B cell (primary cell): Measurements from ENCODE around the gene RPS6KA1. TPM values are rescaled to one million over a fixed set of nuclear protein-coding genes. Genes with fewer than 3 reads are reported as not detected.

ENCODE experiments used
- ATAC-seq: fragments of 200-7000 bp; cut with Tn5 transposase; one replicate; pipeline ENCODE4 v1.10.0; 2021; ENCODE audit warnings: low read depth, mild to moderate bottlenecking, moderate number of reproducible peaks, moderate library complexity
- CTCF ChIA-PET: fragments of 350-600 bp; sonication (Branson Sonifier 250); formaldehyde crosslinking; loops from one replicate; lab custom pipeline; 2021; ENCODE audit warnings: antibody characterized with exemption, inconsistent platforms; lab: Charles Lee
- POLR2A ChIA-PET: fragments of 350-600 bp; sonication (Branson Sonifier 250); formaldehyde crosslinking; loops from one replicate; lab custom pipeline; 2021; ENCODE audit warnings: antibody characterized with exemption; lab: Charles Lee
- DNase-seq: peaks from one replicate; pipeline ENCODE4 v3.0.0; 2013
- H2AFZ ChIP-seq: 2 replicates; pipeline ENCODE4 v1.6.1; 2012; ENCODE audit warnings: mild to moderate bottlenecking, low read depth, low read length; ENCODE audit not compliant: insufficient read depth, poor library complexity, severe bottlenecking
- H3K27ac ChIP-seq, 2 donors: 1 replicate in 1 of 2; 2 replicates in 1 of 2; pipeline ENCODE4 v1.5.1; 2012 to 2013; ENCODE audit warnings: low read length in 2 of 2, mild to moderate bottlenecking in 2 of 2, moderate library complexity in 1 of 2
- H3K27me3 ChIP-seq, 4 experiments: fragments of 200-600 bp in 1 of 4; sonication (generic) in 1 of 4; replicated peaks in 1 of 4; 1 replicate in 2 of 4; 2 replicates in 2 of 4; pipeline versions ENCODE4 v1.6.1 to v1.7.0; 2013 to 2016; ENCODE audit warnings: low read length in 3 of 4, mild to moderate bottlenecking in 2 of 4, mixed read lengths in 1 of 4, moderate library complexity in 1 of 4; ENCODE audit not compliant: insufficient read depth in 4 of 4, control insufficient read depth in 3 of 4; ENCODE audit errors: control extremely low read depth in 1 of 4
- H3K36me3 ChIP-seq, 2 experiments: replicated peaks in 1 of 2; 1 replicate in 1 of 2; 2 replicates in 1 of 2; pipeline versions ENCODE4 v1.6.1 to v1.7.1; 2013; ENCODE audit warnings: low read length in 1 of 2; ENCODE audit not compliant: insufficient read depth in 2 of 2, control insufficient read depth in 1 of 2; ENCODE audit errors: control extremely low read depth in 1 of 2, extremely low read depth in 1 of 2
- H3K4me1 ChIP-seq, 2 donors: fragments of 200-600 bp in 1 of 2; sonication (generic) in 1 of 2; 1 replicate in 1 of 2; 2 replicates in 1 of 2; pipeline versions ENCODE4 v1.5.1 to v1.6.1; 2013 to 2017; ENCODE audit warnings: low read length in 2 of 2; ENCODE audit not compliant: control insufficient read depth in 2 of 2, insufficient read depth in 2 of 2
- H3K4me2 ChIP-seq: replicated peaks from 2 replicates; pipeline ENCODE3; 2012; ENCODE audit warnings: mild to moderate bottlenecking, low read depth, low read length; ENCODE audit not compliant: poor library complexity, severe bottlenecking
- H3K4me3 ChIP-seq, 5 experiments: fragments of 200-600 bp in 1 of 5; sonication (generic) in 1 of 5; 1 replicate in 3 of 5; 2 replicates in 2 of 5; pipeline versions ENCODE4 v1.5.1 to v1.7.0; 2011 to 2016; ENCODE audit warnings: low read length in 4 of 5, mild to moderate bottlenecking in 4 of 5, low read depth in 2 of 5, control low read depth in 1 of 5, moderate library complexity in 1 of 5; ENCODE audit not compliant: insufficient read depth in 1 of 5; ENCODE audit errors: control extremely low read depth in 1 of 5, extremely low read depth in 1 of 5
- H3K79me2 ChIP-seq: fragments of 200-600 bp; sonication (generic); one replicate; pipeline ENCODE4 v1.6.0; 2016; ENCODE audit warnings: low read length; ENCODE audit not compliant: control insufficient read depth, insufficient read depth
- H3K9ac ChIP-seq: fragments of 200-600 bp; sonication (generic); 2 replicates; pipeline ENCODE4 v1.6.1; 2017; ENCODE audit warnings: mild to moderate bottlenecking, low read length, moderate library complexity
- H3K9me3 ChIP-seq, 3 donors: one replicate each; pipeline versions ENCODE4 v1.6.1 to v1.7.1; 2013; ENCODE audit warnings: low read length in 2 of 3; ENCODE audit not compliant: control insufficient read depth in 2 of 3, insufficient read depth in 1 of 3; ENCODE audit errors: control extremely low read depth in 1 of 3
- H4K20me1 ChIP-seq: 2 replicates; pipeline ENCODE4 v1.6.0; 2012; ENCODE audit warnings: mild to moderate bottlenecking, low read length; ENCODE audit not compliant: insufficient read depth, control insufficient read depth, poor library complexity, severe bottlenecking
- H3K27ac Mint-ChIP-seq: one replicate; pipeline ENCODE4 v1.8.0; 2021; ENCODE audit warnings: mixed read lengths
- H3K27me3 Mint-ChIP-seq: one replicate; pipeline ENCODE4 v1.8.0; 2021; ENCODE audit warnings: mixed read lengths
- H3K4me1 Mint-ChIP-seq: one replicate; pipeline ENCODE4 v1.8.0; 2021; ENCODE audit warnings: mixed read lengths
- H3K4me3 Mint-ChIP-seq: one replicate; pipeline ENCODE4 v1.8.0; 2021; ENCODE audit warnings: mixed read lengths
- H3K9me3 Mint-ChIP-seq: one replicate; pipeline ENCODE4 v1.8.0; 2022; ENCODE audit warnings: mixed read lengths; ENCODE audit not compliant: insufficient read depth
- EZH2 ChIP-seq: IDR thresholded peaks from 2 replicates; pipeline ENCODE4 v1.6.1; 2012; ENCODE audit warnings: borderline replicate concordance, low read depth, mild to moderate bottlenecking, moderate library complexity, low read length; ENCODE audit not compliant: insufficient read depth, poor library complexity, severe bottlenecking
- WGBS: methylation state at CpG from one replicate; pipeline ENCODE4 v1.1.5; 2013; ENCODE audit warnings: missing lambda C conversion rate; ENCODE audit not compliant: insufficient coverage; 5-methylcytosine and 5-hydroxymethylcytosine counted together
- intact Hi-C: fragments of 100-400 bp; cut with micrococcal nuclease; formaldehyde crosslinking; loops from one replicate; pipeline ENCODE4 v1.10.0; 2022
- polyA plus RNA-seq: library from polyadenylated mRNA; depleted of rRNA; stranded (reverse); fragments of >200 nt; gene quantifications from 2 replicates; pipeline ENCODE4 v1.2.3, GENCODE V29; 2012
- total RNA-seq, 2 donors: library from RNA; stranded (reverse); fragments of 120-200 nt in 1 of 2; gene quantifications; 1 replicate in 1 of 2; 2 replicates in 1 of 2; pipeline versions ENCODE4 v1.2.3 to v1.2.4, GENCODE V29; 2013 to 2022
- TF ChIP-seq, protein P1 (sequence below): fragments of 200-600 bp; IDR thresholded peaks from one replicate; pipeline ENCODE4 v1.8.0; 2022; ENCODE audit warnings: antibody characterized with exemption, mild to moderate bottlenecking

The RPS6KA1 gene
- total and polyA plus RNA-seq, 2 donors (not counting 1 experiment from before 2014, with no cell fraction given), result 72.0 to 99.9 TPM

DNA sequence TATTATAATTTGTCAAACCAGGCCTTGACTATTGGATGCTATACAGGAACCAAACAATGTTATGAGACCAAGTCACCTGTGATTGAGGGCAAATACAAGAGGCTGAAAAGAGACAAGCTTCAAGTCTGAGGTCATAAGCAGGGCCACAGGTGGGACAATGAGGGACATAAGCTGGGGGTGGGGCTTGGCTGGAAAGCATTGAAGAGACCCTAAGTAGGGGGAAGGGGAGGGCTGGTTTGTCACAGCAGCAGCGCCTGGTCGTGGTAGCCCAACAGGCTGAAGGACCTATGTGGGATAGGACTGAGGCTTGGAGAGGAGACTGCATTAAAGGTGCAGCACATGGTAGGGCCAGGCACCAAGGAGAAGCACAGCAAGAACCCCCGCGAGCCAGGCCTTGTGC lies 39.4 kb upstream of the RPS6KA1 start:
- intact Hi-C loops, result no loop called here
- Histone ChIP-seq H3K27me3 (no peaks in the 10 kb centered on the region), H3K9ac (no peak overlapping the region), H3K36me3 (no peaks in the 10 kb centered on the region), H3K79me2 (peaks cover under 1% of the 10 kb centered on the region), H2AFZ (no peak overlapping the region), H3K4me2 (no peak overlapping the region), H3K4me1 (no peaks in the 10 kb centered on the region), H3K4me3 (no peak overlapping the region), H3K9me3 (no peaks in the 10 kb centered on the region), H4K20me1 (no peaks in the 10 kb centered on the region), H3K27ac (no peak overlapping the region)
- 88% methylated on average over 2 of the region's 4 CpGs for WGBS
- Mint-ChIP-seq H3K9me3 (no peaks in the 10 kb centered on the region), H3K4me1 (peaks cover 1% of the 10 kb centered on the region), H3K4me3 (no peak overlapping the region), H3K27ac (no peak overlapping the region), H3K27me3 (no peaks in the 10 kb centered on the region)
- no peak for TF ChIP-seq EZH2
- TF ChIP-seq, protein P1, sequence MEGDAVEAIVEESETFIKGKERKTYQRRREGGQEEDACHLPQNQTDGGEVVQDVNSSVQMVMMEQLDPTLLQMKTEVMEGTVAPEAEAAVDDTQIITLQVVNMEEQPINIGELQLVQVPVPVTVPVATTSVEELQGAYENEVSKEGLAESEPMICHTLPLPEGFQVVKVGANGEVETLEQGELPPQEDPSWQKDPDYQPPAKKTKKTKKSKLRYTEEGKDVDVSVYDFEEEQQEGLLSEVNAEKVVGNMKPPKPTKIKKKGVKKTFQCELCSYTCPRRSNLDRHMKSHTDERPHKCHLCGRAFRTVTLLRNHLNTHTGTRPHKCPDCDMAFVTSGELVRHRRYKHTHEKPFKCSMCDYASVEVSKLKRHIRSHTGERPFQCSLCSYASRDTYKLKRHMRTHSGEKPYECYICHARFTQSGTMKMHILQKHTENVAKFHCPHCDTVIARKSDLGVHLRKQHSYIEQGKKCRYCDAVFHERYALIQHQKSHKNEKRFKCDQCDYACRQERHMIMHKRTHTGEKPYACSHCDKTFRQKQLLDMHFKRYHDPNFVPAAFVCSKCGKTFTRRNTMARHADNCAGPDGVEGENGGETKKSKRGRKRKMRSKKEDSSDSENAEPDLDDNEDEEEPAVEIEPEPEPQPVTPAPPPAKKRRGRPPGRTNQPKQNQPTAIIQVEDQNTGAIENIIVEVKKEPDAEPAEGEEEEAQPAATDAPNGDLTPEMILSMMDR, result no peak
- no peak for ATAC-seq
- ChIA-PET POLR2A (interaction anchor here (0.6 to 1.1 kb wide), 3 partner anchors 10 to 1912 kb away, joined by 3 to 7 read pairs (median 5); no protein-coding TSS in a partner anchor), CTCF (interaction anchor here (0.7 to 1.9 kb wide), 3 partner anchors 10 to 304 kb away, joined by 3 to 8 read pairs (median 5); no protein-coding TSS in a partner anchor)
- DNase-seq, result no peak

- Histone ChIP-seq H2AFZ (no peak overlapping the region), H3K27me3 (no peaks in the 10 kb centered on the region), H3K9me3 (no peaks in the 10 kb centered on the region), H3K27ac (no peak overlapping the region), H4K20me1 (no peaks in the 10 kb centered on the region), H3K4me3 (no peak overlapping the region), H3K79me2 (no peaks in the 10 kb centered on the region), H3K9ac (no peak overlapping the region), H3K36me3 (no peaks in the 10 kb centered on the region), H3K4me1 (no peaks in the 10 kb centered on the region), H3K4me2 (no peak overlapping the region)
- peaks cover 1% of the 10 kb centered on the region for H3K4me1 Mint-ChIP-seq
- H3K27ac Mint-ChIP-seq, result no peak overlapping the region
- POLR2A ChIA-PET, result no interaction called here
- CTCF ChIA-PET, result no interaction called here
- H3K4me3 Mint-ChIP-seq, result no peak overlapping the region
- ATAC-seq, result no peak
- WGBS, result no CpG with 5 or more reads among the region's 3 CpGs
- intact Hi-C loops, result no loop called here
- no peaks in the 10 kb centered on the region for H3K9me3 Mint-ChIP-seq
- TF ChIP-seq EZH2, result no peak
- TF ChIP-seq, protein P1, result no peak
- no peaks in the 10 kb centered on the region for H3K27me3 Mint-ChIP-seq
- no peak for DNase-seq
Measured at GRCh38 chr1:26493267-26493666, 36.3 kb upstream of the RPS6KA1 start.
